Right lobe of liver (tissue), 6 donors: Measurements from ENCODE around the gene KREMEN1. TPM values are rescaled to one million over a fixed set of nuclear protein-coding genes. Genes with fewer than 3 reads are reported as not detected.
A peak's percentile ranks its signal among the peaks of the same experiment; 100 is the strongest.
"Not testable (repeated sequence)": the region's sequence is repeated elsewhere in the genome, so short reads cannot be mapped to it uniquely, and the experiment has no call there.

ENCODE experiments used
- ATAC-seq, 4 donors: fragments of 200-7000 bp; cut with Tn5 transposase; one replicate each; pipeline ENCODE4 v1.9.1; 2020; ENCODE audit warnings: mild to moderate bottlenecking in 4 of 4, moderate library complexity in 4 of 4
- DNase-seq, 3 donors: peaks; one replicate each; pipeline ENCODE4 v3.0.0-alpha.2; 2020
- H3K27ac ChIP-seq, 3 donors: fragments of 200-600 bp; one replicate each; pipeline ENCODE4 v1.8.0; 2022
- H3K27me3 ChIP-seq, 2 donors: fragments of 200-600 bp; one replicate each; pipeline ENCODE4 v1.8.0; 2022
- H3K36me3 ChIP-seq, 4 donors: fragments of 200-600 bp; sonication (generic) in 1 of 4; one replicate each; pipeline versions ENCODE4 v1.5.1 to v1.8.0; 2017 to 2022; ENCODE audit warnings: control low read depth in 1 of 4
- H3K4me1 ChIP-seq, 4 donors: fragments of 200-600 bp; sonication (generic) in 1 of 4; one replicate each; pipeline versions ENCODE4 v1.5.1 to v1.8.0; 2017 to 2022; ENCODE audit warnings: control low read depth in 1 of 4
- H3K4me3 ChIP-seq, 3 donors: fragments of 200-600 bp; one replicate each; pipeline ENCODE4 v1.8.0; 2022
- H3K9me3 ChIP-seq, 4 donors: fragments of 200-600 bp; sonication (generic) in 1 of 4; one replicate each; pipeline versions ENCODE4 v1.5.1 to v1.8.0; 2017 to 2022; ENCODE audit warnings: control low read depth in 1 of 4
- POLR2A ChIP-seq: fragments of 450-650 bp; IDR thresholded peaks from one replicate; pipeline ENCODE4 v1.6.1; 2017; ENCODE audit warnings: antibody characterized with exemption, mild to moderate bottlenecking
- WGBS: methylation state at CpG from one replicate; pipeline ENCODE4 v1.1.6; 2018; ENCODE audit warnings: low coverage, low lambda C conversion rate; ENCODE audit not compliant: insufficient coverage; ENCODE audit errors: missing lambda C conversion rate; 5-methylcytosine and 5-hydroxymethylcytosine counted together
- intact Hi-C, 2 donors: fragments of 100-400 bp; cut with DNase I; formaldehyde crosslinking; loops; one replicate each; pipeline versions ENCODE4 v1.11.2 to v1.14.1; 2022
- total RNA-seq, 6 experiments: library from RNA; depleted of rRNA in 2 of 6; stranded (reverse); fragments of >200 nt in 2 of 6; fragmentation: NEBNext Ultra II Directional in 3 of 6; extraction: Animal tissue kit (Norgen Biotek cat#: 25700) in 3 of 6; gene quantifications; one replicate each; pipeline versions ENCODE4 v1.1.0 to v1.2.4, GENCODE V29; 2016 to 2023
- TF ChIP-seq, protein P1 (sequence below), 4 donors: fragments of 200-600 bp in 3 of 4; fragments of 450-650 bp in 1 of 4; IDR thresholded peaks; one replicate each; pipeline versions ENCODE4 v1.5.1 to v1.8.0; 2016 to 2022; ENCODE audit warnings: antibody characterized with exemption in 4 of 4, mild to moderate bottlenecking in 2 of 4
- donor health status: DM: no; HTN: yes; CAD: no.
- donor health status: DM: no; HTN: no; CAD: no.
- donor health status: DM: no; HTN: no; CAD: no.
- donor health status: DM: no; HTN: yes; CAD: no.
- donor health status: DM: no; HTN: yes; CAD: no.

The KREMEN1 gene
- total RNA-seq, 6 experiments from 2014 or later: 1.7 to 6.7 (median 3.0) TPM

DNA sequence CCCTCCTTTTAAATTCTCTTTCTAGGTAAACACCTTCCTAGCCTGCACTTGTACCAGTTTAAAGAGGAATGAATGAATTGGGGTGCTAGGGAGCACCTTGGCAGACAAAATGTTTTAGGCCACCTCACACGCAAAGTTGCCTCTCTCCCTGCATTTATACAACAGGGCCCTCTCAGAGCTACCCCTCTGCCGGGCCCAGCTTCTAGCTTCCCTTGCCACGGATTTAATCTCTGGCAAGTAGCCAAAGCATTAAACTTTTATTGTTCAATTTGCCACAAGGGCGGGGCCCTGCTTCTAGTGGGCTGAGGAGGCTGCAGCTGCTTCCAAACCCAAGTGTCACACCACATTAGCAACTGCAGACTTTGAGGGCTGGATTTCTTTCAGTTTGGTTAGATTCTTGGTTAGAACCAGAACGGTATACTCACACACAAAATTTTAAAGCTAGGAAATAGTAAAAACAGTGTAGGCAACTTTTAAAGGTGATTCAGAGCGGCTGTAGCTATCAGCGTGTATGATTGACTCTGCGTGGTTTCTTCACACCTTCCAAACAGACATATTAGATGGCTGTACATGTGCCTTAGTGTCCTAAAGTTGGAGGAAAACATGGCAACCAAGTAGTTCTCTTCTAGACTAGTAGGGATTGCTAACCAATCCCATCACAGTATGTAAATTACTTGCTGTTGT, 6.5 kb downstream of the KREMEN1 start:
- Histone ChIP-seq H3K27ac (no peak overlapping the region), H3K27me3 (no peaks in the 10 kb centered on the region), H3K36me3 (no peaks in the 10 kb centered on the region), H3K4me3 (no peak overlapping the region), H3K9me3 (no peaks in the 10 kb centered on the region), H3K4me1 (peaks cover 0 to 25% (median 5%) of the 10 kb centered on the region in 4 donors)
- WGBS: 73% methylated on average over 8 of the region's 8 CpGs
- TF ChIP-seq, protein P1, sequence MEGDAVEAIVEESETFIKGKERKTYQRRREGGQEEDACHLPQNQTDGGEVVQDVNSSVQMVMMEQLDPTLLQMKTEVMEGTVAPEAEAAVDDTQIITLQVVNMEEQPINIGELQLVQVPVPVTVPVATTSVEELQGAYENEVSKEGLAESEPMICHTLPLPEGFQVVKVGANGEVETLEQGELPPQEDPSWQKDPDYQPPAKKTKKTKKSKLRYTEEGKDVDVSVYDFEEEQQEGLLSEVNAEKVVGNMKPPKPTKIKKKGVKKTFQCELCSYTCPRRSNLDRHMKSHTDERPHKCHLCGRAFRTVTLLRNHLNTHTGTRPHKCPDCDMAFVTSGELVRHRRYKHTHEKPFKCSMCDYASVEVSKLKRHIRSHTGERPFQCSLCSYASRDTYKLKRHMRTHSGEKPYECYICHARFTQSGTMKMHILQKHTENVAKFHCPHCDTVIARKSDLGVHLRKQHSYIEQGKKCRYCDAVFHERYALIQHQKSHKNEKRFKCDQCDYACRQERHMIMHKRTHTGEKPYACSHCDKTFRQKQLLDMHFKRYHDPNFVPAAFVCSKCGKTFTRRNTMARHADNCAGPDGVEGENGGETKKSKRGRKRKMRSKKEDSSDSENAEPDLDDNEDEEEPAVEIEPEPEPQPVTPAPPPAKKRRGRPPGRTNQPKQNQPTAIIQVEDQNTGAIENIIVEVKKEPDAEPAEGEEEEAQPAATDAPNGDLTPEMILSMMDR (IDR thresholded peaks at IDR 0.05): no peak
- TF ChIP-seq POLR2A: no peak
- DNase-seq: no peak
- intact Hi-C loops: no loop called here
- ATAC-seq: no peak

DNA sequence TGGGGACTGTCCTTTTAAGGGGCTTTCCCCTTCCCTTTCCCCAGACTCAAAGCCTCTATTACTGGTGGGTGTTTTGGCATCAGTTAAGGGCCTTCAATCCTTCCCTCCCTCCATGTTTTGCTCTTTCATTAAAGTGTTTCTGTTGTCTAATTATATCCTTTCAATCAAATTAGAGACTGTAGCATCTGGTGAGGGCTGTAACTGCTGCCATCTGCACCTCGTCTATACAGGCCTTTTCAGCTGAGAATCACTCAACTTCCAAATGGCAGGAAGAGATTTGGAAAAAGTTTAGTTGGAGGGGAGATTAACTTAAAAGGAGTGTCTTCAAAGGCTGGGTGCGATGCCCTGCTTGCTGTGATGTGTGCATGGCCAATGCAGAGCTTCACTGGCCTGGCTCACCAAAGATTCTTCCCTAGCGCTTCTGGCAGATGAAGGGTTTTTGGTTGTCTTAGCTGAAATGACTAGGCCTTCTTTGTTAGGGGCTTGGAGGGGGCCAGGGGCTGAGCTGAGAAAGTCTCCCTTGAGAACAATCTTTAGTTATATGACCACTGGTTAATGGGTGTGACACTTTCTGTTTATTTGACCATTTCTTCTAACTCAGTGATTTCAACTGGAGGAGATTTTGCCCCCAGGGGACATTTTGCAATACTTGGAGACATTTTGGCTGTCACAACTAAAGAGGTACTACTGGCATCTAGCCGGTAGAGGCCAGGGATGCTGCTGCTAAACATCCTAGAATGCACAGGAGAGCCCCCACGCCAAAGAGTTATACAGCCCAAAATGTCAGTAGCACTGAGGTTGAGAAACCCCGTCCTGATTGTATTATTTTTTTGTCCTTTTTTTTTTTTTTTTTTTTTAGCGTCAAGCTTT, 7.5 kb downstream of the KREMEN1 start:
- intact Hi-C loops: no loop called here
- Histone ChIP-seq H3K4me3 (no peak overlapping the region), H3K27me3 (no peaks in the 10 kb centered on the region), H3K9me3 (no peaks in the 10 kb centered on the region), H3K27ac (no peak overlapping the region), H3K4me1 (peaks cover 0 to 25% (median 5%) of the 10 kb centered on the region in 4 donors), H3K36me3 (no peaks in the 10 kb centered on the region)
- TF ChIP-seq, protein P1 (IDR thresholded peaks at IDR 0.05): no peak
- 82% methylated on average over 7 of the region's 7 CpGs for WGBS
- ATAC-seq (peak in 3 of 4 donors; percentile 23 to 56 (median 55)), DNase-seq (no peak)

DNA sequence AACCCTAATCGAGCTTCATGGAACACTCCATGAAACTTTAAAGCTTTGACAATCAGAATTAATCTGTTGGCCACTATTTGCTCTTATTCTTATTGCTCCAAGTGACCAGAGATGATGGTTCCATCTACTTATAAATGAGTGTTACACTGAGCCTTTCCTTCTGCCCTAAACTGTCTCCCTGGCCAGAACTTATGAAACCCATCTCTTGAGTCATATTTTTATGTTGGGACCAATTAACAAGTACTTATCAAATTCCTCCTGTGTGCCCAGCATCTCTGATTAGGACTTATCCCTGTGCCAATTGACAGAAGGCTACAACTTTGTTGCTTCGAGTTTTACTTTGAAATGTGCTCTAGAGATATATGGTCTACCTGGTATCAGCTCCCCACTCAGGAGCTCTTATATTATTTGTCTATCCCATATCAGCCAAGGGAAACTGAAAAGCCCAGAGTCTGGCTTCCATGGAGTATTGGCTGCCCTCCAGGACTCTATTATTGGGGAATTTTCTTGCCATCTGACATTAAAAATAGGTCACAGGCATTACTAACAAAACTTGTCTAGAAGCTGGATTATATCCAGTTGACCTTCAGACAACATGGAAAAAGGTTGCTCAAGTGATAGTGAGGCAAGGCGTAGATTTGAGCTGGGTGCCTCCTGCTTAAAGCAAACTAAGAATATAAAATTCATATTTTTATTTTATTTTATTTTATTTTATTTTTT, 8.8 kb downstream of the KREMEN1 start:
- no peak for TF ChIP-seq POLR2A
- TF ChIP-seq, protein P1 (IDR thresholded peaks at IDR 0.05): no peak
- no peaks in the 10 kb centered on the region for H3K27me3 ChIP-seq
- no peaks in the 10 kb centered on the region for H3K9me3 ChIP-seq
- DNase-seq: peak in 1 of 3 donors; percentile 60
- 86% methylated on average over 3 of the region's 3 CpGs for WGBS
- intact Hi-C loops: no loop called here
- peak overlapping the region in 2 of 3 donors; percentile 17 to 39 for H3K27ac ChIP-seq
- peaks cover 0 to 25% (median 5%) of the 10 kb centered on the region in 4 donors for H3K4me1 ChIP-seq
- H3K4me3 ChIP-seq: no peak overlapping the region
- peak; percentile 65 to 80 (median 74) for ATAC-seq
- H3K36me3 ChIP-seq: no peaks in the 10 kb centered on the region

DNA sequence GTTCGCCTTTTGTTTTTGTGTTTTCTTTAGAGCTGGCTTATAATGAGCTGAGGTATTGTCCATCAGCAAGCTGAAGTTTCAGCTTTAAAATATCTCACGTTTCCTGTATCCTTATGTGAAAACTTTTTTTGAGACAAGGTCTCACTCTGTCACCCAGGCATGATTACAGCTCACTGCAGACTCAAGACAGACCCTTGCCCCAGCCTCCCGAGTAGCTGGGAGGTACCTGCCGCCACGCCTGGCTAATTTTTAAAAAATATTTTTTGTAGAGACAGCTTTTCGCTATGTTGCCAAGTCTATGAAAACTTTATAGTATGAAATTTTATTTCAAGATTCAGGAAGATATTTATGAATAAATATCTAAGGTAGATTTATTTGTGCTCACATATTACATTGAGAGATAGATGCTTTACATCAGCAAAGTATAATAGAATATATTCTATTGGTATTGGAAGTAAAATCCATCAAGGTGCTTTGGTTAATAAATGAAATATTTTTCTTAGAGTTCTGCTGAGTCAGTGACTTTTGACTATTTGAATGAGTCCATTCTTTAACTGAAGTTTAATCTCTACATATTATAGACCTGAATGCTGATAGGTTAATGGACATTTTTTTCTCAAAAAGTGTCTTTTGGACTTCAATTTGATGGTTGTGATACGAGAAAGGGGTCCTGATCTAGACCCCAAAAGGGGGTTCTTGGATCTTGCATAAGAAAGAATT, 10.2 kb downstream of the KREMEN1 start:
- 92% methylated on average over 6 of the region's 7 CpGs for WGBS
- DNase-seq: no peak
- intact Hi-C loops: no loop called here
- Histone ChIP-seq H3K9me3 (no peaks in the 10 kb centered on the region), H3K36me3 (no peaks in the 10 kb centered on the region), H3K4me1 (peaks cover 0 to 17% (median 5%) of the 10 kb centered on the region in 4 donors), H3K4me3 (no peak overlapping the region), H3K27me3 (no peaks in the 10 kb centered on the region), H3K27ac (no peak overlapping the region)
- ATAC-seq: no peak
- TF ChIP-seq, protein P1 (IDR thresholded peaks at IDR 0.05): no peak
- TF ChIP-seq POLR2A: no peak

DNA sequence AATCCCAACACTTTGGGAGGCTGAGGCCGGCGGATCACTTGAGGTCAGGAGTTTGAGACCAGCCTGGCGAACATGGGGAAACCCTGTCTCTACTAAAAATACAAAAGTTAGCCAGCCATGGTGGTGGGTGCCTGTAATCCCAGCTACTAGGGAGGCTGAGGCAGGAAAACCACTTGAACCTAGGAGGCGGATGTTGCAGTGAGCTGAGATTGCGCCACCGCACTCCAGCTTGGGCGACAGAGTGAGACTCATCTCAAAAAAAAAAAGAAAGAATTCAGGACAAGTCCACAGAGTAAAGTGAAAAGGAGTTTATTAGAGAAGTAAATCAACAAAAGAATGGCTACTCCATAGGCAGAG, 10.7 kb downstream of the KREMEN1 start:
- ATAC-seq, H3K27ac ChIP-seq, H3K27me3 ChIP-seq, DNase-seq, intact Hi-C loops, H3K9me3 ChIP-seq, H3K36me3 ChIP-seq, H3K4me3 ChIP-seq: not testable (repeated sequence)
- 72% methylated on average over 5 of the region's 7 CpGs for WGBS
- H3K4me1 ChIP-seq: peaks cover 0 to 17% (median 5%) of the 10 kb centered on the region in 4 donors
